Liver (tissue), 2 donors: ENCODE data around the gene CDH7.

Experiments used
- FOXA2 ChIP-seq: IDR thresholded peaks from 2 replicates; pipeline ENCODE4 v1.6.1; 2016; ENCODE audit warnings: antibody characterized with exemption
- MAX ChIP-seq: IDR thresholded peaks from 2 replicates; pipeline ENCODE4 v1.6.1; 2016; ENCODE audit warnings: antibody characterized with exemption
- TF ChIP-seq, protein P1 (sequence below): IDR thresholded peaks from 2 replicates; pipeline ENCODE4 v1.6.1; 2016; ENCODE audit warnings: antibody characterized with exemption
- donor health status: healthy.

DNA sequence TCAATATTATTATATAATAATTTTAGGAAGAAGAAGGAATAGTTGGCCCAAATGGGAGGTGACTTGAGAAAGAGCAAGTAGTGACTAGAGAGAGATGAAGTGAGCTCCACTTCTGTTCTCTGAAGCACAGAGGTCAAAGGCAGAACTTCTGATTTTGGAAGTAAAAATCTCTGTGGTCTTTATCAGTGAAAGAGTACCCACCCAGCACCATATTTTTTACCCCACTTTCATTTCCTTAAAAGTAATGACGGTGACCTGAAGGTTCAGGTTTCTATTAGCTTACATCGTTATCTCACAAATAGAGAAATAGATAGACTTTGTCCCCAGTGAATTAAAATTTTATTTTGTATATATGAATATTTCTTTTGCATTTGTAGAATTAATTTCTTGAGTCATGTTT lies 95.3 kb downstream of the CDH7 start:
- TF ChIP-seq, protein P1, sequence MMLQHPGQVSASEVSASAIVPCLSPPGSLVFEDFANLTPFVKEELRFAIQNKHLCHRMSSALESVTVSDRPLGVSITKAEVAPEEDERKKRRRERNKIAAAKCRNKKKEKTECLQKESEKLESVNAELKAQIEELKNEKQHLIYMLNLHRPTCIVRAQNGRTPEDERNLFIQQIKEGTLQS: no peak
- TF ChIP-seq FOXA2 (no peak), MAX (no peak)
